Activated T-helper 1 cell treated with anti-CD3 and anti-CD28 coated beads, Interleukin-2, amount 50 U/mL, for 16 hours (primary cell): ENCODE measurements around the gene ARHGAP42.

Source experiments
- DNase-seq, 2 donors: peaks; one replicate each; pipeline ENCODE4 v3.0.0-alpha.2; 2020; ENCODE audit warnings: low read depth in 1 of 2, low spot score in 1 of 2

The ARHGAP42 gene

DNA sequence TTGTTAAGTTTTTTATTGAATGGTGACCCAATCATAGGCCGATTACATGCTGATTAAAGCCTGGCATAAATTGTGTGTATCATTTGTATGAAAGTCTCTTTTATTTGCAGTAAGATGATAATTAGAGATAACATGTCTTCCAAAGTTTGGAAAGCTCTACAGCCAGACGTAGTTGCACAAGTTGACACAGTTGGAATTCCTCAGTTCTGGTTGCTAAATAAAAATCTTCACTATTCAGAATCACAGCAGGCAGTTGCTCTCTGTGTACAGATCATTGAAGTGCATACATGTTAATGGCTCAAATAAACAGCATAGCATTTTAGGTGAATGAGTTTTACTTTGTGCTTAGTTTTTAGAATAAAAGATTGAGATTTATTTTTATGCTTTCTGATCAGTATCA, 69.5 kb downstream of the ARHGAP42 start:
- DNase-seq, result no peak

DNA sequence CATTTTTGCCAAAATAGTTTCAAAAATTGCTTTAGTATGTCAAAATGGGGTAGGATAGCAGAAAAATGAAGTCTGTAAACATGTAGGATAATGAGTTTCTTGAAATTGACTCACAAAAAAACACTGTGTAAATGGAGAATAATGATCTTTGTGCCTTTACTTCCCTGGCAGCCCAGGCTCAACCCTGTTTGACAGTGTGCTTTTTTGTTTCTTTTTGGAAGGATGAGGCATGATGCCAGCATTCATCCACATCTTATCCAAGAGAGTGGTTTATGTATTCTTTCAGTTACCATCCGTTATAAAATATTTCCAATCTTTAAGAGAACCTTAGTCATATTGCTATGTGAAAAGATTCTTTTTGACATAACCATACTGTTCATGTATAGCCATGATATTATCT, 70.6 kb downstream of the ARHGAP42 start:
- no peak for DNase-seq

DNA sequence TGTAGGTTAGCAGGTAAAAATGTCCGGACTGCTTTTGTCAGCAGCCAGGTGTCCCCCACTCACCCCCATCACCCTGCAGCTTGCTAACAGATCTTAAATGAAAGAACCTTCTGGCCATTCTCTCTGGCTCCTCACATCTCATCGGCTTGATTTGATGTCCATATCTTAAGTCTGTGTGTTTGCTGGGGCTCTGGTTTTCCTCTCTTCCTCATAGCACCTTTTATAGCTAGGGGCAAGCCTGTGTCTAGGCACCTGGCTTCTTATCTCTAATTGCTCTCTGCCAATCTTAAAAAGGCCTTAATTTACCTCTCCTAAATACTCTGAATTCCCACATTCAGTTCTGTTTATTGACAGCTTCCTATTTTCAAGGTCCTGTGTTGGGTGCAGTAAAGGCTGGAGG, 72.0 kb downstream of the ARHGAP42 start:
- no peak for DNase-seq

DNA sequence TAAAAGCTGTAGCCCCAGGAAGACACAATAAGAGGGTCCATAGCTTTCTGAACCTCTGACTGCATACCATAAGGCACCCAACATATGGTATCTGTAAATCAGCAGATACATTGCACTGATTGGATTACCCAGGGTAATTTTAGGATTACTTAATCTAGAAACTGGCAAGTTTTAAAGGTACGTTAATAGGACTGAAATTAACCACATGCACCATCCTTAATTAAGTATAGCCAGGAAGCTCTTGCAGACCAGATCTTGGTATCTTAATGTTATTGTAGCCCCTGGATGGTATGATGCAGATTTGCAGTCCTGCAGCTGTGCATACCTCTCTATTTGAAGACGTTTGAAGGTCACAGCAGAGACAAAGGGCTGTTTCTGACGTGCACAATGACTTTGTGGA, 72.8 kb downstream of the ARHGAP42 start:
- no peak for DNase-seq

DNA sequence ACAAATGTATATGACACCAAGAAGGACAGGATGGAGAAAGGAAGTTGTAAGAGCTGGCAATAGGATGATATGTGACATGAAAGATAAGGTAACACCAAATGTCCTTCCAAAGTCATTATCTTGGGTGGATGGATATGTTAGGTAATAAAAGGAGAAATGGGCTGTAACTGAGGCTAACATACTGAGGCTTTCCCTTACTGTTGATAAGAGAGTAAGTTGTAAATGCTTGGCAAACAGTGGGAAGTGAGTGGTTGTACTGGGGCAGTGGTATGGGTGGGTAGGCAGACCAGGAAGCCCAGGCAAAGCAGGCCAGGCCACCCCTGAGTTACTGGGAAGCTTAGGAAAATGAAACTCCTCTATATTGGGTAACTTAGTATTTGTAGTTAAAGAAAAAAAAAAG, 73.7 kb downstream of the ARHGAP42 start:
- no peak for DNase-seq

DNA sequence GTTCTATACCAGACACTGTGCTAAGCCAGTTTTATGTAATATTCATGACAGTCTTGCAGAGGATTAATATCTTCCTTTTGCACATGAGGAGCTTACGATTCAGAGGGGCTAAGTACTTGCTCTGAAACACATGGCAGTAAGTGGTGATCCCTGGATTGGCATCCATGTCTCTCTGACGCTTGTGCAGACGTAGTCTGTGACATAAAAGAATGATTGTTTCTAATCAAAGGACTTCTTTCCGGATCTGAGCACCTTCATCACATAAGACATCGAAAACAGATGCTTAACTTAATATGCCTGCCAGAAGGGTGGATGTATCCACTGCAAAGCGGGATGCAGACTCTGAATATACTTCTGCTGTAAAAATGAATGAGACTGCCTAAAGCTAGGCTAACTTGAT, 74.8 kb downstream of the ARHGAP42 start:
- no peak for DNase-seq

DNA sequence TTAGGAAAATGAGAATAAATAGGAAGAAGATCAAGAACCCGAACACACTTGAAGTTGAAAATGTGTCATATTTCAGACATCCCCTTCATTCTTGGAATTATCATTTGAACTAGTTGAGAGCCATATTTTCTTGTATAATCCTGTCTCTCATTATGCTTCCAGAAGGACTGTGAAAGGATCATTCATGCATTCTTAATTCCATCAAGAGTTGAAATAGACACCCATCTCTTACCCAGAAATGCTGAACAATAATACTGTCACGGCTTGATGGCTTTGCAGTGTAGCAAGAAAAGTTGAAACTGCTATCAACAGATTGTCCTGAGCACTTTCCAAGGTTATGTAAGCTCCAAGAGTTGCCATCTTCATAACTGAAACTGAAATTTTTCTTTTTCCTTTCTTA, 79.7 kb downstream of the ARHGAP42 start:
- no peak for DNase-seq

DNA sequence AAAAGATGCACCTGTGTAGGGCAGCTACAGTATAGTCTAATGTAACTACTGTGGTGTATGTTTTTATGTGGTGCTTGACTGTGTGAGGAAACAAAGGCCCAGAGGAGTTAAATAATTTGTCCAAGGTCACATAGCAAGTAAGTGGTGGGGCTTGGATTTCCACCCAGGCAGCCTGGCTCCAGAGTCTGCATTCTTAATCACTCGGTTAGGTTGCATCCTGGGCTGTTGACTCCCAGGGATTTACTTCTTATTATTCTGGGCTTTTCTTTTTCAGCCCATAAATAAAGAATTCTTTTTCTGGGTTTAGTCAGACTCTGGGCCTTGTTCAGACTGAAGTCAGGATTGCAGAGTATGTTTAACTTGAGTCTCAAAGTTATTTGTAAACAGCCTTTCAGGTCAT, 82.1 kb downstream of the ARHGAP42 start:
- DNase-seq, result no peak

DNA sequence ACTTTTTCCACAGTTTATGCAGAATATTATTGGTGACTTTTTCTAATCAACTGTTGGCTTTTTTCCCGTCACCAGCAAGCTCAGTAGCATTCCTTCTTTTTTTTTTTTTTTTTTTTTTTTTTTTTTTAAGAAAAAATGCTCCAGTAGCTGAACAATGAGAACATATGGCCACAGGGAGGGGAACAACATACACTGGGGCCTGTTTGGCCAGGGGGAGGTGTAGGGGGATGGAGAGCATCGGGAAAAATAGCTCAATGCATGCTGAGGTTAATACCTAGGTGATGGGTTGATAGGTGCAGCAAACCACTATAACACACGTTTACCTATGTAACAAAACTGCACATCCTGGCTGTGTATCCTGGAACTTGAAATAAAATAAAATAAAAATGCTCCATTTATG, 82.5 kb downstream of the ARHGAP42 start:
- DNase-seq, result no peak

DNA sequence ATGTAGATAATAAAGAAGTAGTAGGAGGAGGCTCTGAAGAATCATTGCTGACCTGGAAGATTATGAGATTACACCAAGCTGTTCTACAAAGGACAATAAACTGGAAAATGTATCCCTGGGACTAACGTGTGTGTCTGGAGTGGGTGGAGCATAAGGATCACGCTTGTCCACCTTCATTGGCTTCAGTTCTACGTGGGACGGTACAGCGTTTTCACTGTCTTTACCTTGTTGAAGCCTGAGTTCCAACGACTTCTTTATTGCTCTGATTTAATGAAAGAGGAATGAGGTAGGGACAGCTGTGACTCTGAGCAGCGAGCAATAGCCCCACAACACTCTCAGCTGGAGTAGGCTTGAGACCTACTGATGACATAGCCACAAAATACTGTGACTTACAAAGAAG, 87.0 kb downstream of the ARHGAP42 start:
- no peak for DNase-seq

DNA sequence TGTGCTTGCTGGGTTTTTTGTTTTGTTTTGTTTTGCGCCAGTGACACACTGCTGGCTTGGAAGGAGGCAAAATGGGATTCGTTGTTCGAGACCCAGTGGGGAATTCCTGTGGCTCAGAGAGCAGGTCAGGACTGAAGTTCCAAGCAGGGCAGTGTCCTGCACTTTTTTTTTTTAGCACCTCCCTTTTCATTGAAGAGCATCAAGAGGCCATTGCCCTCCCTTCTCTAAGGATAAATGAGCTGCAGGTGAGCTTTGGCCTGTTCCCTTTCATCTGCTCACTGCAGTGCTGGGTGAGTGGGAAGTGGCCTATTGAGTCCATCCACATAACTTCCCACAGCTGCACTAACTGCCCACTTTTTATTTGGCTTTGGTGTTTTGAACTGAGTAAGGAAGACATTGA, 87.8 kb downstream of the ARHGAP42 start:
- DNase-seq, result no peak

DNA sequence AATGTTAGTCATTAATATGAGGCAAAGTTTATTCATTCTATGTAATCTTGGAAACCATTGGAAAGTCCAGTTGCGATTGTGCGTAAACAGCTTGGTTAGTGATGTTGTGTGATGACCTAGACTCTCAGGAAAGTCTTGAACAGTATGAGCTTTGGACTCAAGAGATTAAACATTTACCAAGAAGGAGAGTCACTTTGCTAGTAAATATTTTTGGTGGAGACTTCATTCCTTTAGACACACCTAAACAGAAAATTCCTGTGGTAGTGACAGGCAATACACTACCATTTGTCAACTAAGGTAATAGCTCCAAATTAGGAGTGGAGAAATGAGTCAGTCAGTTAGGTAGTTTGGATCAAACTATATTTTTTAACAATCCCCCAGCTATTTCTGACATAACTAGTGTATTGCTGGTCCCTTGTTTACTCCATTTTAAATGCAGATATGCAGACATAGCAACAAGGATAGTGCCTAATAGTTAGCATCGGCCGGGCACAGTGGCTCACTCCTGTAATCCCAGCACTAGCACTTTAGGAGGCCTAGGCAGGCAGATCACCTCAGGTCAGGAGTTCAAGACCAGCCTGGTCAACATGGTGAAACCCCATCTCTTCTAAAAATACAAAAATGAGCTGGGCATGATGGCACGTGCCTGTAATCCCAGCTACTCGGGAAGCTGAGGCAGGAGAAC, 89.3 kb downstream of the ARHGAP42 start:
- no peak for DNase-seq

DNA sequence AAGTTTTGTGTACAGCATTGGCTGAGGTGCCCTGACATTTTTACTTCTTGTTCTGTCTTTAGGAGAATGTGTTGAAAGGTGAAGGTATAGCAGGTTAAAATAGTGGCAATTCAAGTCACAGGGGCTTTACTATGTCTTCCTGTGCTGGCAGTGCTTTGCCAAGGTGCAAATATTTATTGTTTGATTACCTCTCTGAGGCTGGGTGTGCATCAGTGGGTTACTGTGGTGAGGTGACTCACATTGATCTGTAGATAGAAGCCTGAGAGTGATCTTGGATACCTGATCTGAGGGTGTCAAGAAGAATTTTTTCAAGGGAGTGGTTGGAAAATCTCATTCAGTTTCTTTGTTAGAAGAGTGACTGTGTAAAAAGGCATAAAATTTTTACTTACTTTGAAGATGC, 90.0 kb downstream of the ARHGAP42 start:
- no peak for DNase-seq

DNA sequence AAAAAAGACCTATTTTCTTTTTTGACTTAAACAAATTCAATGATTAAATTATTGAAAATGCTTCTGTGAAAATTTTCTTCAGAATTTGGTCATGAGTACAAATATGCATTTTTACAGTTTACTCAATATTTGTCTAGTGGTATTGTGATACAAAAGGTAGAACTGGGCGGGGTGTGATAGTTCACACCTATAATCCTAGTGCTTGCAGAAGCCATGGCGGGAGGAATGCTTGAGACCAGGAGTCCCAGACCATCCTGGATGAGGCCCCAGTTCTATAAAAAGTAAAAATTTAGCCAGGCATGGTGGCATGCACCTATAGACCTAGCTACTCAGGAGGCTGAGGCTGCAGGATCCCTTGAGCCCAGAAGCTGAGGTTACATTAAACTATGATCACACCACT, 90.6 kb downstream of the ARHGAP42 start:
- no peak for DNase-seq

DNA sequence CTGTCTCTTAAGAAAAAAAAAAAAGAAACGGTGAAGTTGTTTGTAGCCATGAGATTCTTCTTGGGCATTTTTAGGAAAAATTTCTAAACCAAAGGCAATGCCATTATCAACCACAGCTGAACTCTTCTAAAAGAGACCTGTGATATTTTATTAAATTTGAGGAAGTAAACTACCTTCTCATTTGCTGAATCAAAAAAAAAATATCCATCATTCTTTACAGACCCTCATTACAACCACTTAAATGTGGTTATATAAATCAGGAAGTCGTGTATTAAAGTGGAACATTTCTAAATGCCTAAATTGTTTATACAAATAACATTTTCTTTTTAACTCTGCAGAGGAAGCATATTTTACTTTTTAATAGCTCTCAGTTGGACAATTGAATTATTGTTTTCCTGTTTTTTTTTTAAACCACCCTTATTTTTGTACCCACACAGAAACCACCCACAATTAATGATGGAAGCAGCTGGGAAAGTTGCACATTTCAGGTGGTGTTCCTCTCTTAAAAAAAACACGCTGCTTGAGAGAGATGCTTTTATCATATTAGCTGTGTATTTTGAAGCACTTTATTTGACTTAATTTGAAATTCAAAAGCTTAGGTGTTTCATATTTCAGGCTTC, 91.2 kb downstream of the ARHGAP42 start:
- DNase-seq, result no peak

DNA sequence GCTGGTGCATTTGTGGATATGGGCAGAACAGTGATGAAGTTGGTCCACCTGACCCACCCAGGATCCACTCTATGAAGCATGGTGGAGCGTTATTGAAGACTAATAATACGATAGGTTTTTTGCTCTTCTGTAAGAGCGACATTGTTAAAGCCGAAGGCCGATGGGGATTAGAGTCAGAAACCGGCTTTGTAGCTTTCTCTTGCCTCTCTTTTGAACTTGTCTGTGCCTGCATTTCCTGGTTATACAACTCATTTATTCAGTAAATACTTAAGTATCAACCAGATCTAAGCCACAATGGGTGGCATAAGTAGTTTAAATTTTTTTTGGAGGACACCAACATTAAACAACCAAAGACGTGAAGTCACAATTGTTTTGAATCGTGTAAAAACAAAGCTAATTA, 93.4 kb downstream of the ARHGAP42 start:
- no peak for DNase-seq

DNA sequence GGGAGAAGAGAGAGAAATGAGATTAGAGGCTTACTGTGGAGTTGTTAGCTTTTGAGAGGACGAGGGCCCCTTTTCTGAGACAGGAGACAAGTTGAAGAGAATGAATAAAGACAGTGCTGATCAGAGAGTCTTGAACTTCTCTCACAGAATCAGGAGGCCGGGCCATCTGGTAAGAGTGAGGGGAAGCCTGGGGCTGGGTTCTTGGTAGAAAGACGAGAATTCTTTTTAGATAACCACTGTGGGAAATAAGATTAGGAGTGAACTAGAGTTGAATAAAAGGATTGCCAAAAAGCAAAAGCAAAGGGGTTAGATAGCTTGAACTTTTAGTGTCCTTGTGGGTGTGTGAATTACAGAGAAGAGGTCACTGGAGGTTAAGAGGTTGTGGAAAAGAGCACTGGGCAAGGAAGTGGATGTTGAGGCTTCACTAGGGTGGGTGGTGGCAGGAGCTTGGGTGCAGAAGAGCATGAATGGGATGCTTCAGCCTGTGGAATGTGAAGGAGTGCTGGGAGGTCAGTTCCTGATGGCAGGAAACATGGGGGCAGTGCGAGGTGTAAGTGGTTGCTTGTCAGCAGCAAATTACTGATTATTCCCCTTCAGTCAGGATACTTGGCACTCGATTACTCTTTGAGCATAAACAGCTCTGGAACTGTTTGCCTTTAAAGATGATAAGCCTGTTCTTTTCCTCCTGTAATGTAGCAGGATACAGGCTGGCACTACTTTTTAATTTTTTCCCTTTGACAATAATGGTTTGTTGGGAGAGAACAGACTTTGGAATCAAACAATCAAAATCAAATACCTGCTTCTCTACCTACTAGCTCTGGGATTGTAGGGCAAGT, 98.3 kb downstream of the ARHGAP42 start:
- no peak for DNase-seq

DNA sequence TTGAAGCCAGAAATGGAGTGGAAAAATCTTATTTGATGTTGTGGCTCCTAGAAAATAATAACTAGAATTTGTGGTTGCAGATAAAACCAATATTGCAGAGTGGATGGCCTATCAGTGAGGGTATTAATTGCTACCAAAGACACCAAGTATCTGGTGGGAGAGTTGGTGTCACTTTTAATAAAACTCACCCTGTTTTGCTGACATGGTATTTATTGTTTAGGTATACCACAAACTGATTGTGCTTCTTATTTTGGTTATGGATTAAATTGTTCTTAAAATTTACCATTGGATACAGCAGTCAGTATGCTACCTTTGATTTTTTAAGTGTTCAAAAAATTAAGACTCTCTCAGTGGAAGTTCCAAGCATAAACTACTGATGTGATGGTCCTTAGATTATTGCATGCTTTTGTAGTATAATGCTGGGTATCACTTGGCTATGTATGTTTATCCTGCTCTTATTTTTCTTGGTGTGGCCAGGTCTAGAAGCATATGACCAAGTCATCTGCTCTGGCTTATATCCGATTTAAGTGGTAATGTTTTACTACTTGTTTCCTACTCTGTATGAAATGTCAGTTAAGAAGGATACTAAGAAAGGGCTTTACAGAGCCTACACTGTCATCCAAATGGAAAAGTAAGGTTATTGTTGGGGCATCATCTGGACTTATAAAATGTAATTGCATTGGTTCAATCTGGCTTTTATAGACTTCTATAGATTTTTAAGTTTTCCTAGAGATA, 101.6 kb downstream of the ARHGAP42 start:
- DNase-seq, result no peak

DNA sequence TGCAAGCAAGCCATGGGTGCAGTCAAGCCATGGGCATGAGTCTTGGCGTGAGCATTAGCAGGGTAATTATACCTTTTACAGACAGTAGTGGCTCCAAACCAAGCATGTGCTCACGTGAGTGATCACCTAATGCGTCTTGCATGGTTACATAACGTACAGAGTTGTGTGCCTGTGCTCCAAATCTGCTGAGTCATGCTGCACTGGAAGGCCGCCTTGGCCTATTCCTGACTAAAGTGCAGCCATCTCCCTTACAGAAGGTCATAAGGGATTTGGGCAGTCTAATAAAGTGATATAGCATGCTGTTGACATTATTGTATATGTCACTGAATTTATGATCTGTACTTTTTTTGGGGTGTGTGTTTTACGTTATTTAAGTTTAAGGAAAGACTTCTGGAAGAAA, 102.4 kb downstream of the ARHGAP42 start:
- DNase-seq, result no peak

DNA sequence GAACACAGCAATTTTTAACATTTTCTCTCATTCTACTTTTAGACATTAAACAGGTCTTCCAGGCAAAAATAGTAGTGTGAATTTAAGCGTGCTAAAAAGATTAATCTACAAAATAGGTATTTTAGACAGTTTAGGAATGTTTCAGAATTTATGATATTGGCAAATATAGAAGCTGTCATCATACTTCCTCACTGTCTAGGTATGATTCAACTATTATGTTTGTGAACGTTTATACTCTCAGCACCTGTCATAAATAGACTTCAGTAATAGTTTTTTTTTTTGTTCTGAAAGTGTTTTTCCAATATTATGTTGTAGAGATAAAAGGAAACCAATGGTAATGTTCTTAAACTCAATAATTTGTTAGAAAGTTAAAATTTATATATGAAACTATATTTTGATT, 103.0 kb downstream of the ARHGAP42 start:
- no peak for DNase-seq

DNA sequence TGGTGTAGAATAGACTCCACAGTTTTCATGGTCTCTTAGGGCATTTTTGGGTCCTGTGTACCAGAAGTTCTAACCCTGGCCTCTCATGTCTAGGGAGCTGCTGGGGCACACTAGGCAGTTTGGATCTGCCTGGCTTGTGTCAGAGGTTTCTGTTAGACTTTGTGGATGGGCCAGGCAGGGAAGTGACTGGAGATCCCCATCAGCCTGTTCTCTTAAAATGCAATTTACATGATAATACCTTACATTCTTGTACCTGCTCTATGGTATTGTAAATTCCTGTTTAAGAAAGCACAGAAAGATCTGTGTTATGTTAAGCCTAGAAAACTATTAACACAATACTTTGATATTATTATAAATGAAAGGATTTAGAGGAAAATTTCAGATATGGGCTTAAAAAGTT, 104.0 kb downstream of the ARHGAP42 start:
- DNase-seq, result no peak

DNA sequence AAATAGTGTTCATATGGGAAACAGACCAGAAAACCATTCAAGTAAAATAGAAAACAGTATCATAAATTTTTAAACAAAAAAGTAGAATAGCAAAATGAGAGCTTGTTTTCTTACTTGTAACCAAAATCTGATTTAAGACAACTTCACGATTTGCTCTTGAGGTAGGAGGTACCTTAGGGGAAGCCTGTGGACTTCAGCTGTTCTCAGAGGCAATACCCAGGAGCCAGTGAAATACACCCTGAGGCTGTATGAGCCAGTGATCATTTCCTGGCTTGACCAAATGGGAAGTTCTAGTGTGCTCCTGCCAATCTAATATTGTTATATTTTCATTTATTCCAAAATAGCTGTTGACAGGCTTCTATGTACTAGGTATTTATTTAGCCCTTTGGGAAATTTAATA, 104.8 kb downstream of the ARHGAP42 start:
- DNase-seq, result no peak
